ENCODE measurements around the gene CTNNA3. TPM values are rescaled to one million over a fixed set of nuclear protein-coding genes. Genes with fewer than 3 reads are reported as not detected.

Gene CTNNA3
- total and polyA plus RNA-seq, 2 donors (not counting 3 experiments of a cell fraction or from before 2014, with no cell fraction given), result not detected

GRCh38 chr10:67262675-67263074, 433.3 kb downstream of the CTNNA3 start:
- no peaks in the 10 kb centered on the region for H3K9me3 ChIP-seq (replicated peaks; ENCODE audit: control insufficient read depth, insufficient read depth, low read length)
- H3K79me2 ChIP-seq (ENCODE audit: control insufficient read depth, insufficient read depth, low read length), result no peaks in the 10 kb centered on the region
- no TSS peak for BruUV-seq (replicated peaks)
- H3K9ac ChIP-seq (replicated peaks; ENCODE audit: extremely low read depth, insufficient read depth, low read length), result no peak overlapping the region
- H3K27ac ChIP-seq (ENCODE audit: insufficient read depth, low read depth, low read length), result no peak overlapping the region
- no peaks in the 10 kb centered on the region for H3K36me3 ChIP-seq (ENCODE audit: control insufficient read depth in 2 of 2, extremely low read depth in 1 of 2, insufficient read depth in 2 of 2, low read length in 2 of 2)
- ChIA-PET POLR2A (no interaction called here), CTCF (no interaction called here)
- no peak overlapping the region for H2AFZ ChIP-seq (ENCODE audit: low read depth, low read length)
- DNase-seq (ENCODE audit: low read depth, low spot score), result no peak
- no peaks in the 10 kb centered on the region for H3K27me3 ChIP-seq (ENCODE audit: control insufficient read depth in 2 of 2, insufficient read depth in 2 of 2, low read length in 2 of 2)
- intact Hi-C loops (cut with micrococcal nuclease) (no loop called here), dilution Hi-C loops (cut with MboI; ENCODE audit: extremely low pct_ligation_motif_present, low sequenced_read_pairs) (no loop called here)
- H3K9me1 ChIP-seq (replicated peaks; ENCODE audit: control insufficient read depth, extremely low read depth, insufficient read depth, low read length), result no peaks in the 10 kb centered on the region
- FAIRE-seq, result no peak
- no peaks in the 10 kb centered on the region for H4K20me1 ChIP-seq (replicated peaks; ENCODE audit: control insufficient read depth, extremely low read depth, insufficient read depth, low read length)
- TF ChIP-seq MYC (IDR thresholded peaks at IDR 0.05; ENCODE audit: low read depth, low read length), result no peak
- H3K4me1 ChIP-seq (ENCODE audit: control insufficient read depth, extremely low read depth, insufficient read depth, low read length), result no peaks in the 10 kb centered on the region
- no peak overlapping the region for H3K4me3 ChIP-seq (replicated peaks in 1 of 3; ENCODE audit: insufficient read depth in 1 of 3, low read depth in 1 of 3, low read length in 3 of 3)
- no peak overlapping the region for H3K4me2 ChIP-seq (ENCODE audit: insufficient read depth, low read length)

DNA sequence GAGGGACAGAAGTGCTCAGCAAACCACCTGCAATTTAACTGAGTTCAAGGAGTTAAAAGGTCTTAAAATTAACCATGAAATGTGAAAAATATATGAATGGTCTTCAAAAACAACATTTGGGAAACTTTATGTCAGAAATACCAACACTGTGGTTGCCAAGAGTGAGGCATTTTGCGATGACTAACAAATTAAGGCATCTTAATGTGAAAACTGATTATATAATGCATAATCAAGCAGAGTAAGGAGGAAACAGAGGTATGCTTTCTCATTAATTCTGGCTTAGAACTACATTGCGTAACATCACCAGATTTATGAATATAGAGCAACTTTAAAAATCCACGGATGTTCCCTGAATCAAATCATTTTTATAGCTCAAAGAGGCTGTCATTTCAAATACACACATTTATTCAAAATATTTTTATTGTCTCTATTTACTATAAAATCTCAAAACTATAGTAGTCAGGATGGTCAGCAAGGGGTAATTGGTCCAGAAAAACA, 434.6 kb downstream of the CTNNA3 start:
- no peak overlapping the region for H3K4me3 ChIP-seq (replicated peaks in 1 of 3; ENCODE audit: insufficient read depth in 1 of 3, low read depth in 1 of 3, low read length in 3 of 3)
- no peaks in the 10 kb centered on the region for H3K9me1 ChIP-seq (replicated peaks; ENCODE audit: control insufficient read depth, extremely low read depth, insufficient read depth, low read length)
- H4K20me1 ChIP-seq (replicated peaks; ENCODE audit: control insufficient read depth, extremely low read depth, insufficient read depth, low read length), result no peaks in the 10 kb centered on the region
- no peaks in the 10 kb centered on the region for H3K79me2 ChIP-seq (ENCODE audit: control insufficient read depth, insufficient read depth, low read length)
- H3K36me3 ChIP-seq (ENCODE audit: control insufficient read depth in 2 of 2, extremely low read depth in 1 of 2, insufficient read depth in 2 of 2, low read length in 2 of 2), result no peaks in the 10 kb centered on the region
- FAIRE-seq, result no peak
- ChIA-PET CTCF (no interaction called here), POLR2A (no interaction called here)
- no peak for TF ChIP-seq FOS (IDR thresholded peaks at IDR 0.05; ENCODE audit: borderline replicate concordance, insufficient read depth, low read length)
- TF ChIP-seq, protein P1, sequence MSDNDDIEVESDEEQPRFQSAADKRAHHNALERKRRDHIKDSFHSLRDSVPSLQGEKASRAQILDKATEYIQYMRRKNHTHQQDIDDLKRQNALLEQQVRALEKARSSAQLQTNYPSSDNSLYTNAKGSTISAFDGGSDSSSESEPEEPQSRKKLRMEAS (IDR thresholded peaks at IDR 0.05; ENCODE audit: insufficient read depth, insufficient read length), result no peak
- H3K4me2 ChIP-seq (ENCODE audit: insufficient read depth, low read length), result no peak overlapping the region
- H3K9ac ChIP-seq (replicated peaks; ENCODE audit: extremely low read depth, insufficient read depth, low read length), result no peak overlapping the region
- no peaks in the 10 kb centered on the region for H3K27me3 ChIP-seq (ENCODE audit: control insufficient read depth in 2 of 2, insufficient read depth in 2 of 2, low read length in 2 of 2)
- no peak overlapping the region for H2AFZ ChIP-seq (ENCODE audit: low read depth, low read length)
- dilution Hi-C loops (cut with MboI; ENCODE audit: extremely low pct_ligation_motif_present, low sequenced_read_pairs), result no loop called here
- no peaks in the 10 kb centered on the region for H3K9me3 ChIP-seq (replicated peaks; ENCODE audit: control insufficient read depth, insufficient read depth, low read length)
- DNase-seq (ENCODE audit: low read depth, low spot score), result no peak
- intact Hi-C loops (cut with micrococcal nuclease), result no loop called here
- H3K4me1 ChIP-seq (ENCODE audit: control insufficient read depth, extremely low read depth, insufficient read depth, low read length), result peaks cover 10% of the 10 kb centered on the region
- no TSS peak for BruUV-seq (replicated peaks)
- no peak overlapping the region for H3K27ac ChIP-seq (ENCODE audit: insufficient read depth, low read depth, low read length)
